Aorta (tissue), 5 donors: ENCODE results near the gene MON1B. TPM values are rescaled to one million over a fixed set of nuclear protein-coding genes. Genes with fewer than 3 reads are reported as not detected.

Experiments used
- ATAC-seq: fragments of 200-7000 bp; cut with Tn5 transposase; one replicate; pipeline ENCODE4 v1.9.1; 2022; ENCODE audit warnings: moderate library complexity; ENCODE audit not compliant: low FRiP score
- DNase-seq, 2 donors: peaks; one replicate each; pipeline ENCODE4 v3.0.0-alpha.2; 2020
- H3K27ac ChIP-seq, 2 donors: one replicate each; pipeline ENCODE4 v1.5.1; 2013; ENCODE audit warnings: low read length in 2 of 2, mild to moderate bottlenecking in 2 of 2, moderate library complexity in 2 of 2, control low read depth in 1 of 2, inconsistent platforms in 1 of 2, low read depth in 1 of 2
- H3K27me3 ChIP-seq, 2 donors: one replicate each; pipeline ENCODE4 v1.6.1; 2013; ENCODE audit warnings: control low read depth in 1 of 2, low read length in 1 of 2, mild to moderate bottlenecking in 1 of 2, moderate library complexity in 1 of 2; ENCODE audit not compliant: insufficient read depth in 2 of 2, control insufficient read depth in 1 of 2
- H3K36me3 ChIP-seq, 2 donors: one replicate each; pipeline ENCODE4 v1.6.1; 2013; ENCODE audit warnings: control low read depth in 1 of 2, low read length in 1 of 2, mild to moderate bottlenecking in 1 of 2; ENCODE audit not compliant: insufficient read depth in 2 of 2, control insufficient read depth in 1 of 2
- H3K4me1 ChIP-seq, 2 donors: one replicate each; pipeline ENCODE4 v1.6.1; 2013; ENCODE audit warnings: low read length in 2 of 2, control low read depth in 1 of 2, mild to moderate bottlenecking in 1 of 2, moderate library complexity in 1 of 2; ENCODE audit not compliant: insufficient read depth in 2 of 2, control insufficient read depth in 1 of 2
- H3K4me3 ChIP-seq, 2 donors: one replicate each; pipeline ENCODE4 v1.5.1; 2013; ENCODE audit warnings: low read length in 2 of 2, control low read depth in 1 of 2, mild to moderate bottlenecking in 1 of 2
- H3K9me3 ChIP-seq: one replicate; pipeline ENCODE4 v1.6.1; 2013; ENCODE audit warnings: mild to moderate bottlenecking, low read length; ENCODE audit not compliant: control insufficient read depth
- WGBS, 2 donors: extraction: QIAGEN DNeasy Blood & Tissue Kit; methylation state at CpG; one replicate each; pipeline ENCODE4 v1.1.7; 2013; 5-methylcytosine and 5-hydroxymethylcytosine counted together
- intact Hi-C, 2 donors: fragments of 100-400 bp; cut with DNase I; formaldehyde crosslinking; loops; one replicate each; pipeline versions ENCODE4 v1.14.2 to v1.15.0; 2022
- polyA plus RNA-seq, 2 donors: library from polyadenylated mRNA; stranded (reverse); fragments of 200-250 nt; gene quantifications; one replicate each; pipeline ENCODE4 v1.2.3, GENCODE V29; 2013
- total RNA-seq, 2 donors: library from RNA; stranded (reverse); fragmentation: NEBNext Ultra II Directional; extraction: Animal tissue kit (Norgen Biotek cat#: 25700); gene quantifications; one replicate each; pipeline ENCODE4 v1.2.1, GENCODE V29; 2021
- donor health status: healthy with polysubstance abuse.
- donor health status: Bipolar disorder and iron deficiency.
- donor health status: DM: no; HTN: no; CAD: no.
- donor health status: DM: no; HTN: no; CAD: no.
- donor health status: DM: yes; HTN: yes; CAD: no.

MON1B gene
- total and polyA plus RNA-seq, 4 donors: 10.6 to 47.1 (median 34.0) TPM

GRCh38 chr16:77208382-77208781 lies 17.4 kb downstream of the MON1B start:
- WGBS, 2 donors: 80 to 83% methylated on average over 3 of the region's 3 CpGs

GRCh38 chr16:77211880-77212740 lies 21.1 kb downstream of the MON1B start:
- peak; percentile 68 to 84 for DNase-seq
- 1 to 2% methylated on average over 35 to 66 of the region's 66 CpGs for WGBS, 2 donors
- no peaks in the 10 kb centered on the region for H3K4me1 ChIP-seq
- H3K36me3 ChIP-seq: no peaks in the 10 kb centered on the region
- H3K9me3 ChIP-seq: no peaks in the 10 kb centered on the region
- peak overlapping the region; percentile 27 to 50 for H3K4me3 ChIP-seq
- H3K27me3 ChIP-seq: no peaks in the 10 kb centered on the region
- intact Hi-C loops: no loop called here
- ATAC-seq: peak; percentile 72
- H3K27ac ChIP-seq: no peak overlapping the region

More at GRCh38 chr16:77208382-77208781, 17.4 kb downstream of the MON1B start:
- intact Hi-C loops: no loop called here
- no peak overlapping the region for H3K27ac ChIP-seq
- H3K36me3 ChIP-seq: no peaks in the 10 kb centered on the region
- H3K9me3 ChIP-seq: no peaks in the 10 kb centered on the region
- no peak for DNase-seq
- H3K27me3 ChIP-seq: no peaks in the 10 kb centered on the region
- no peaks in the 10 kb centered on the region for H3K4me1 ChIP-seq
- no peak for ATAC-seq
- H3K4me3 ChIP-seq: no peak overlapping the region

- WGBS, 2 donors: 14 to 16% methylated on average over 50 to 62 of the region's 62 CpGs
- no peaks in the 10 kb centered on the region for H3K4me1 ChIP-seq
- H3K27ac ChIP-seq: no peak overlapping the region
- intact Hi-C loops: no loop called here
- H3K27me3 ChIP-seq: no peaks in the 10 kb centered on the region
- H3K36me3 ChIP-seq: no peaks in the 10 kb centered on the region
- H3K4me3 ChIP-seq: peak overlapping the region; percentile 27 to 50
- no peaks in the 10 kb centered on the region for H3K9me3 ChIP-seq
- ATAC-seq (peak; percentile 86), DNase-seq (peak; percentile 68 to 90)
Observed at GRCh38 chr16:77212741-77213541, 22.0 kb downstream of the MON1B start.

- Histone ChIP-seq H3K27me3 (no peaks in the 10 kb centered on the region), H3K4me3 (no peak overlapping the region), H3K27ac (no peak overlapping the region), H3K9me3 (no peaks in the 10 kb centered on the region), H3K4me1 (no peaks in the 10 kb centered on the region), H3K36me3 (no peaks in the 10 kb centered on the region)
- intact Hi-C loops: no loop called here
- WGBS, 2 donors: 84 to 91% methylated on average over 15 of the region's 15 CpGs
- ATAC-seq (no peak), DNase-seq (no peak)
Observed at GRCh38 chr16:77213542-77214106, 22.6 kb downstream of the MON1B start.

- Histone ChIP-seq H3K27me3 (no peaks in the 10 kb centered on the region), H3K9me3 (no peaks in the 10 kb centered on the region), H3K36me3 (no peaks in the 10 kb centered on the region), H3K27ac (no peak overlapping the region), H3K4me3 (no peak overlapping the region), H3K4me1 (no peaks in the 10 kb centered on the region)
- ATAC-seq (no peak), DNase-seq (no peak)
- intact Hi-C loops: no loop called here
- 87 to 89% methylated on average over 12 of the region's 12 CpGs for whole genome bisulfite sequencing, 2 donors
Observed at GRCh38 chr16:77214411-77215138, 23.6 kb downstream of the MON1B start.

- 95 to 96% methylated on average over 3 of the region's 3 CpGs for WGBS, 2 donors
- Histone ChIP-seq H3K27me3 (no peaks in the 10 kb centered on the region), H3K4me3 (no peak overlapping the region), H3K9me3 (no peaks in the 10 kb centered on the region), H3K27ac (no peak overlapping the region), H3K4me1 (no peaks in the 10 kb centered on the region), H3K36me3 (no peaks in the 10 kb centered on the region)
- DNase-seq (no peak), ATAC-seq (no peak)
- intact Hi-C loops: no loop called here
Observed at GRCh38 chr16:77219437-77219836, 28.4 kb downstream of the MON1B start.

GRCh38 chr16:77220427-77220826 lies 29.4 kb downstream of the MON1B start:
- Histone ChIP-seq H3K4me3 (no peak overlapping the region), H3K36me3 (no peaks in the 10 kb centered on the region), H3K4me1 (no peaks in the 10 kb centered on the region), H3K27ac (no peak overlapping the region), H3K27me3 (no peaks in the 10 kb centered on the region), H3K9me3 (no peaks in the 10 kb centered on the region)
- intact Hi-C loops: no loop called here
- no peak for DNase-seq
- no peak for ATAC-seq
- 42 to 46% methylated on average over 3 of the region's 3 CpGs for WGBS, 2 donors

GRCh38 chr16:77221482-77221881 lies 30.5 kb downstream of the MON1B start:
- Histone ChIP-seq H3K9me3 (no peaks in the 10 kb centered on the region), H3K27me3 (no peaks in the 10 kb centered on the region), H3K36me3 (no peaks in the 10 kb centered on the region), H3K4me3 (no peak overlapping the region), H3K4me1 (no peaks in the 10 kb centered on the region), H3K27ac (no peak overlapping the region)
- DNase-seq (no peak), ATAC-seq (no peak)
- WGBS, 2 donors: 93 to 94% methylated on average over 4 of the region's 4 CpGs
- intact Hi-C loops: no loop called here
